GM18868 (cell line): ENCODE data around the gene GSTM1.
"Not testable (repeated sequence)": the region's sequence is repeated elsewhere in the genome, so short reads cannot be mapped to it uniquely, and the experiment has no call there.

Source experiments
- ATAC-seq: cut with Tn5 transposase; IDR thresholded peaks from one replicate; pipeline ENCODE4 v1.9.1; 2021; ENCODE audit warnings: mild to moderate bottlenecking, moderate library complexity; ENCODE audit not compliant: unreplicated experiment

Gene GSTM1

GRCh38 chr1:109659997-109660690 is 27.5 kb upstream of the GSTM1 start:
- no peak for ATAC-seq

GRCh38 chr1:109660691-109661026 is 27.0 kb upstream of the GSTM1 start:
- ATAC-seq: not testable (repeated sequence)

- no peak for ATAC-seq
These were observed 26.2 kb upstream of the GSTM1 start for GRCh38 chr1:109661391-109661790.

DNA sequence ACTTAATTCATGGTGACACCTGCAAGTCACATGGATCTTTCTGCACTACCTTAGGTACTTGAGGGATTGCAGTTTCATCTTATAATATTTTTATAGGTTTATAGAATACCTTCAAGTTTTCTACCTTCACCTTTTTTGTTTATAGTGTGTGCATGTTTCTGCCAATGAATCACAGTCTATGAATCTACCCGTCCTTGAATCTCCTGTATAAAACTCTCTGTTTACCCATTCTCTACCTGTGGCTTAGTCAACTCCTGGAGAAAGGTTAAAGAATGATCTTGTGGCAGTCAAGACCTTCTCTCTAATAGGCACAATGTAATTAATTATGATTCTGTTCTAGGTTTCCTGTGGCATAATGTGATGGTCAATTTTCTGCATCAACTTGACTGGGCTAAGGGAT is 22.9 kb upstream of the GSTM1 start:
- no peak for ATAC-seq

DNA sequence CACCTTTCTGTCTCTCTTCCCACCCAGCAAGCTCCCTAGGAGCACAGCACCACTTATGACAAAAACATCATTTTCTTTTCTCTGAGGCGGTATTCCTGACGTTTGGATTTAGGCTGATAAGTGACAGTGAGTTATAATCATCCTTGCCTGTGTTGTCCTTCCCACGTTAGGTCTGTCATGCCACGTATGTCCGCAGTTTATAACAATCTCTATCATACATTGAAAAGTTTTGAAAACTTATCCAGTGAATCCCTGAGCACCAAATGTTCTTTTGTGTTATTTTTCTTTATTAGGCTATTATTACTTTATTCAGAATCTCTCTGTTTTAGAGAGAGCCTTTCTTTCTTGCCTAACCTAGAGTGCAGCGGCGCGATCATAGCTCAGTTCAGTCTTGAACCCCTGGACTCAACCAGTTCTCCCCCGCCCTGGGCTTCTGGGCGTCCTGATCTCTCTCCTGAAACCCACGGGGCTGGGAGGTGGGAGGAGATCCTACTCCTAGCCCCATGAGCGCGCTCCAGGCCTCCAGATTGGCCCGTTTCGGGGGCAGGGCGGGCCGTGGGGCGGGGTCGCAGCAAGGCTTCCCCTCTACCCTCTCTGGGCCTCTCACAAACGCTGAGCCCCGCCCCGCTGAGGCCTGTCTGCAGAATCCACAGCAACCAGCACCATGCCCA is 20.0 kb upstream of the GSTM1 start, which contains the start of gene GSTM2:
TSS of gene GSTM2 (plus strand) at position 606 of the 671 bp plus-strand sequence. CDS start at position 665, 59 bp downstream.
- ATAC-seq: peak; percentile 97

DNA sequence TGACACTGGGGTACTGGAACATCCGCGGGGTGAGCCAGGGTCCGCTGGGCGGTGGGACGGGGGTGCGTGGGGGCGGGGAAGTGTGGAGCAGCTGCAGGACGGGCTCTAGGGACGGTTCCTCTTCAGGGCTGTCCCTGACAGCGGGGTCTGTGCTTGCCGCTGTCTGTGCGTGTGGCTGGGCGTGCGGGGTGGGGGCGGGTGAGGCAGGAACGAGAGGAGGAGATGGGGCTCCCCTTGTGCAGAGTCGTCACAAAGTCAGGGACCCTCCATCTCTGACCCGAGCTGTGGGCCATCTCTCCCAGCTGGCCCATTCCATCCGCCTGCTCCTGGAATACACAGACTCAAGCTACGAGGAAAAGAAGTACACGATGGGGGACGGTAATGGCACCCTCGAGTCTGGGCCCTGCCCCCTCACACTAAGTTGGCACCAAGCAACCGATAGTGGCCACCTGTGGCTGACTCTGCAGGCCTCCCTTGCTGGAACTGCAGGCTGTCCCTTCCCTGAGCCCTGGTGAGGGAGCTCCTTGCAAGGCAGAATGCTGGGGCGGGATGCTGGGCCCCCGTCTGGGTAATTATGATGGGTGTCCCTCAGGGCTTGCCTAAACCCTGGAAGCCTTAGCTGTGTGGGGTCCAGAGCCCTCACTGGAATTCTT is 19.4 kb upstream of the GSTM1 start:
- ATAC-seq: no peak

DNA sequence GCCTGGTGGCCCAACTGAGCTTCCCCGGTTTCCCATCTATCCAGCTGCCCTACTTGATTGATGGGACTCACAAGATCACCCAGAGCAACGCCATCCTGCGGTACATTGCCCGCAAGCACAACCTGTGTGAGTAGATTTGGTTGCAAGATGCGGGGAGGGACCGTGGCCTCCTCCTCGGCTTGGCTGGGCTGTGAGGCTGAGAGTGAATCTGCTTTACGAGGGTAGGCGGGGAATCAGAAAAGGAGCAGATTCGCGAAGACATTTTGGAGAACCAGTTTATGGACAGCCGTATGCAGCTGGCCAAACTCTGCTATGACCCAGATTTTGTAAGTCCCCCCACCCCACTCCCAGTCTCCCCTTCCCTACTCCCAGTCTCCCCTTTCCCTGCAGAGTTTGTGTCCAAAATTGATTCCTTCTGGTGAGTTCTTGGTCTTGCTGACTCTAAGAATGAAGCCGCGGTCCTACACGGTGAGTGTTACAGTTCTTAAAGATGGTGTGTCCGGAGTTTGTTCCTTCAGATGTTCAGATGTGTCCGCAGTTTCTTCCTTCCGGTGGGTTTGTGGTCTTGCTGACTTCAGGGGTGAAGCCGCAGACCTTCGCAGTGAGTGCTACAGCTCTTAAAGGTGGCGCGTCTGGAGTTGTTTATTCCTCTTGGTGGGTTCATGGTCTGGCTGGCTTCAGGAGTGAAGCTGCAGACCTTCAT is 18.2 kb upstream of the GSTM1 start:
- no peak for ATAC-seq

DNA sequence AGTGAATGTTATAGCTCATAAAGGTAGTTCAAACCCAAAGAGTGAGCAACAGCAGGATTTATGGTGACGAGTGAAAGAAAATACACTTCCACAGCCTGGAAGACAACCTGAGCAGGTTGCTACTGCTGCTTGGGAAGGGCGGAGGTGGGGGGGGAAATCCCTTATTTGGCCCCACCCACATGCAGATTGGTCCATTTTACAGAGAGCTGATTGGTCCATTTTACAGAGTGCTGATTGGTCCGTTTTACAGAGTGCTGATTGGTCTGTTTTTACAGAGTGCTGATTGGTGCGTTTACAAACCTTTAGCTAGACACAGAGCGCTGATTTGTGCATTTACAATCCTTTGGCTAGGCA is 17.7 kb upstream of the GSTM1 start:
- ATAC-seq: not testable (repeated sequence)

- ATAC-seq: no peak
These were observed 16.6 kb upstream of the GSTM1 start for GRCh38 chr1:109671067-109671466.

GRCh38 chr1:109673861-109674260 is 13.8 kb upstream of the GSTM1 start:
- ATAC-seq: not testable (repeated sequence)

- ATAC-seq: not testable (repeated sequence)
These were observed 10.8 kb upstream of the GSTM1 start for GRCh38 chr1:109676683-109677381.

DNA sequence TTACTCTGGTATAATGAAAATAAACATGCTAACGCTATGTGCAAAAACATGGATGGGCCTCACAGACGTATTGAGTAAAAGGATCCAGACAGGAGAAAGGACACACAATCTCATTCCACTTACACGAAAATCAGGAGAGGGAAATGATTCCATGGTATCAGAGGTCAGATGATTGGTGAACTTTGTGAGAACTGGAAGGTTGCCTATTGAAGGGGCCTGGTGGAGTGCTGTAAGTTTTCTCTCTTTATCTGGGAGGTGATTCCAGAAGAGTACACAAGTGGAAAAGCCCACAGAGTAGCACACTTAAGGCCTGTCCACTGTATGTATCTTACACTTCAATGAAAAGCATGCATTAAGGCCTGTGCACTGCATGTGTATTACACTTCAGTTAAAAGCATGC is 10.2 kb upstream of the GSTM1 start:
- ATAC-seq: no peak

DNA sequence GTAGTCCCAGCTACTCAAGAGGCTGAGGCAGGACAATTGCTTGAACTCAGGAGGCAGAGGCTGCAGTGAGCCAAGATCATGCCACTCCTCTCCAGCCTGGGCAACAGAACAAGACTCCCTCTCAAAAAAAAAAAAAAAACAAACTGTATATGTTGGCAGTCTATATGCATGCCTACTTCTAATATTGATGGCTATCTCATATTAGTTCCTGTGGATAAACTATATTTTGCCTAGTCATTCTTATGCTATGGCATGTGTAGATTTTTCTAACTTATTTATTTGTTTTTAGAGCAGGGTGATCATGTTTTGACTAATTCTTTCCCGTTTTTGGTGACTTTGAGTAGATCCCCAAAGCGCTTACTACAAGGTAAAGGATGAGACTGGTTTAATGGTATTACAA is 9.0 kb upstream of the GSTM1 start:
- ATAC-seq: not testable (repeated sequence)

DNA sequence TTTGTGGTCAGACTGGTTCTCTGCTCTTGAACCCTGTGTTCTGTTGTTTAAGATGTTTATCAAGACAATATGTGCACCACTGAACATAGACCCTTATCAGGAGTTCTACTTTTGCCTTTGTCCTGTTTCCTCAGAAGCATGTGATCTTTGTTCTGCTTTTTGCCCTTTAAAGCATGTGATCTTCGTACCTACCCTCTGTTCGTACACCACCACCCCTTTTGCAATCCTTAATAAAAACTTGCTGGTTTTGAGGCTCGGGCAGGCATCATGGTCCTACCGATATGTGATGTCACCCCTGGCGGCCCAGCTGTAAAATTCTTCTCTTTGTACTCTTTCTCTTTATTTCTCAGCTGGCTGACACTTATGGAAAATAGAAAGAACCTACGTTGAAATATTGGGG is 2.8 kb upstream of the GSTM1 start:
- ATAC-seq: not testable (repeated sequence)

- ATAC-seq: not testable (repeated sequence)
These were observed 2.2 kb upstream of the GSTM1 start for GRCh38 chr1:109685399-109685798.

DNA sequence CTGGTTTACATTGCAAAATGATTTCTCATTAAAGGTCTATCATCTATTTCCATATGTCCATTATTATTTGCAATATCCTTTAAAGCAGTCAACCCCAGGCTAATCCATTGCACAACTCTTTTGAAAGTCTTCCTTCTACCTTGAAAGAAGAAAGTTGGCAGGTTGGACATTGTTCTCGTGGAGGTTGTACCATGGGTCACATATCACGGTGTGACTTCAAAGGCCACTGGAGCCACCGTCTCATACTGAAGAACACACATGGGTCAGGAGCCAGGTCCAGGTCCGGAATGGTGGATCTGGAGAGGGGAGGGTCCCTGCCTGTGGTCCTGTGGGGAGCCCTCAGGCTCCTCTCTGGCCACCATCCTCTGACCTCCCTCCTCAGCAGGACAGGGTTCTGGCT is 1.7 kb upstream of the GSTM1 start:
- ATAC-seq: not testable (repeated sequence)

- not testable (repeated sequence) for ATAC-seq
These were observed 508 bp upstream of the GSTM1 start for GRCh38 chr1:109687109-109687508.

DNA sequence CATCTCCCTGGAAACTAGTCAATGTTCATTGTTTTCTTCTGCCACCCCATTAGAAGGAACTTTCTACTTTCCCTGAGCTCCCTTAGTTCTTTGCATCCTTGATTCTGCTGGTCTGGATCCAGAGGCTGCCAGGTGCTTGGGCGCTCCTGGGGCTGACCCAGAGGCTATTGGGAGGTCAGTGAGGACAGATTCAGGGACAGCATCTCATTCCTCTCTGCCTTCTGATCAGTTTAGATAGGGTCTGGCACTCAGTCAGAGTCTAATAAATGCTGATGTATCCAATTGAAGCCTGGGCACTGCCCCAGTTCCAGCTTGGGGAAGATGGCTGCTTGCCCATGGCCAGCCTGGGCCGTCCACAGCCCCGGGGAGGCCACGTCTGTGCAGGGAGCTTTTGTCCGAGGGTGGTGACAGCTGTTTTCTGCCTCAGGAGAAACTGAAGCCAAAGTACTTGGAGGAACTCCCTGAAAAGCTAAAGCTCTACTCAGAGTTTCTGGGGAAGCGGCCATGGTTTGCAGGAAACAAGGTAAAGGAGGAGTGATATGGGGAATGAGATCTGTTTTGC is 2.3 kb downstream of the GSTM1 start:
- ATAC-seq: no peak

DNA sequence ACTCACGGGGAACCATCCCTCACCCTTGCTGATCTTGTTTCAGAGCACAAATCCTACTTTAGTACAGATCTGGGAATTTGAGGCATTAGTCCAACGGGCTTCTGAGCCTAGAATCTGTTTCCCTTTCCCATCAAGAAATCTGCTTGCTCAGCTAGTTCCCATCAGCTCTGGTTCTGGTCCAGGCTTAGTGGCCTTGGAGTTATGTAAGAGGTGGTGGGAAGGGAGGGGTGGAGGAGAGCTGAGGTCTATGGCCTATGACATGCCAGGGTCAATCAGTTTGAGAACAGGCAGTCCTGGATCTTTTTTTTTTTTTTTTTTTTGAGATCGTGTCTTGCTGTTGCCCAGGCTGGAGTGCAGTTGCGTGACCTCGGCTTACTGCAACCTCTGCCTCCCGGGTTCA is 4.1 kb downstream of the GSTM1 start:
- no peak for ATAC-seq

DNA sequence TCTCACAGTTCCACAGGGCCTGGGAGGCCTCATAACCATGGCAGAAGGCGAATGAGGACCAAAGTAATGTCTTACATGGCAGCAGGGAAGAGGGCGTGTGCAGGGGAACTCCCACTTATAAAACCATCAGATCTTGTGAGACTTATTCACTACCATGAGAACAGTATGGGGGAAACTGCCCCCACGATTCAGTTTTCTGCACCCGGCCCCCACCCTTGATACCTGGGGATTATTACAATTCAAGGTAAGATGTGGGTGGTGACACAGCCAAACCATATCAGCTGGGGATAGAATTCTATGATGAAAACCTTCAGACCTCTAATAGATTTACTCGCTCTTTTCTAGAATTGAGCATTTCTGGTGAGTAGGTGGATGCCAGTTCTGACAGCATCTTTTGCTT is 6.8 kb downstream of the GSTM1 start:
- not testable (repeated sequence) for ATAC-seq

GRCh38 chr1:109695138-109695537 is 7.5 kb downstream of the GSTM1 start:
- ATAC-seq: not testable (repeated sequence)
